Measurements from ENCODE around the gene RTL10.

Gene RTL10

DNA sequence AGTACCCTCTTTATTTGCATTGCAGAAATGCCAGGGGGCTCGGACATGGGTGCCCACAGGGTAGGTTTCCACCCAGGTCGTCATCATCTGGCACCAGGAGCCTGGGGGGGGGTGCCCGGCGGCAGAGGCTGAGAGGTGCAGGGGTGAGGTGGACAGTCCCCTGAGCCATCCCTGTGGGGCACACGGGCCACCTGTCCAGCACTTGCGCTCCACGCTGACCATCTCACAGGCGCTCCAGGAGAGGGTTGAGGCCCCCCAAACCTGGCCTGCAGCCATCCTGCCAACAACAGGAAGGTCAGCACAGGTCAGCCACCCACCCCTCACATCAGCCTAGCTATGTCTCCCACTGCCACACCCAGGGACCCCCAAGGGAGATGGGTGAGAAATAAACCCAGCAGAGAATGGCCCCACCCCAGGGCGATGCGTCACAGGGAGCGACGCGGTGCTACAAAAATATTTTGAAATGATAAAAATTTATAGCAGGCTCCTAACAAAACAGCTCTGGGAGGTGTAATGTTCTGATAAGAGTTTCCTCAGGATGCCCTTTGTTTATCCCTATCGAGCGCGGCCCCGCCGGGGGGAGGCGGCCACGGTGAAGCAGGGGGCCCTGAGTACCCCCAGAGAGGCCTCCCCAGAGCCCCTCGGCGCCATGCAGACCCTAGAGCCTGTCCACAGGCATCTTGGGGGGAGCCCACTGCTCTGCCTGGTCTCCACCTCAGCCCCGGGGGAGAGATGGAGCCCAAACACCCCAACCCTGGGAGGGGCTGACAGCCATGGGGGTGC, 21.0 kb upstream of the RTL10 start:
- peak; percentile 7 for DNase-seq

DNA sequence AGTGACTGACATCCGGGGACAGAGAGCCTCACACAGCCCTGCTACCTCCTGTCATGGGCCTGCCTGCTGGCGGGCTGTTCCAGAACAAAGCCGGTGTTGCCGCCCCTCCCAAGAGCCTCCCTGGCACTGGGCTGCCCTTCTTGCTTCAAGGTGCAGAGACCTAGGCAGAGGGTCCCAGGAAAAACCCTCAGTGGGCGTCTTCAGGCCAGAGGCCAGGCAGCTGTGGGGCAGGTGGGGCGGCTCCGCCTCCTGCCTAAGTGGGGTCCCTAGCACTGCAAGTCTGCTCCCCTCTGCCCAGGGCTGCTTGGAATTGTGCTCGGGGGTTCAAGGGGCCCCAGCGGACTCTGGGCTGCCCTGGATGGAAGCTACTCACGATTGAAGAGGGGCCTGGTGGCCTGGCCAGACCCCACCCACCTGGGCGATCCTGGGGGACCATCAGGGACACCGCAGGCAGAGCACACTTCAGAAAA, 20.4 kb upstream of the RTL10 start:
- DNase-seq, result peak; percentile 11

GRCh38 chr22:19874307-19875060, 19.8 kb upstream of the RTL10 start:
- peak; percentile 39 for DNase-seq

- DNase-seq, result peak; percentile 9
These were observed 19.3 kb upstream of the RTL10 start for GRCh38 chr22:19873960-19874306.

GRCh38 chr22:19873138-19873959, 18.7 kb upstream of the RTL10 start:
- DNase-seq, result peak; percentile 6

- DNase-seq, result peak; percentile 2
These were observed 18.1 kb upstream of the RTL10 start for GRCh38 chr22:19872779-19873137.

DNA sequence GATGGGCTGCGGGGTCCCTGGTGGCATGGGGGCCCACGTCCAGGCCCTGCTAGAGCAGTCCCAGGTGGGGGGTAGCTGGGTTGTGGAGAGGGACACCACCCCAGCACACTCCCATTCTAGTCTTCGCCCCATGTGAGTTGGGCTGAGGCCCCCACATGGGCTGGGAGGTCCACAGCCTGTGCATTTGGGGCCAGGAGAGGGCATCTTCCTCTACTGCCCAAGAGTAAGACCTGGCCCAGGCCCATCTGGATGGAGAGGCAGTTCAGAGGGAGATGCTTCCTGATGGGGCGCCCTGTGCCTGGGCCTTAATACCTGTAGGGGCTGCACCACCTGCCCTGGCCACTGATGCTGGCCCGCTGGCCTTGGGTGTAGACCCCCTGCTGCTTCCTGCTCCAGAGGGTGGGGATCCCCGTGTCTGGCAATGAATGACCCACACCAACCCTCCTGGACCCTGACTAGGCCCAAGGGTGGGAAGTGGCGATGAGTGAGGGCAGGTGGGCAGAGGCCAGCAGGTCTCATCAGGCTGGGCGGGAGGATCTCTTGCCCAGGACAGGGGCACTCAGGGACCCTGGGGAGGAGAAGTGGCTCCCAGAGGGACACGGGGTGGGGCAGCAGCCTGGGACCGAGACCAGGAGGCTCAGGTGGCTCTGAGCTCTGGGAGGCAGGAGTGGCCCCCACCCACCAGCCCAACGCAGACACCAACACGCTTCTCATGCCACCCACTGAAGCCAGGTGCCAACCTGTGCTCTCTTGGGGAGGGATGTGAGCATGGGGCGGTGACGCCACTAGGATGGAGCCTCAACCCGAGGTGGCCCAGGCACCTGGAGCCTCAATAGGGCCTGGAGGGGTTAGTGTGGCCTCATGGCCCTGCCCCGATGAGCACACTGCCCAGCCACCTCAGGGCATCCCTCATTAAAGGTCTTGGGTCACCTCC, 17.4 kb upstream of the RTL10 start:
- peak; percentile 7 for DNase-seq

DNA sequence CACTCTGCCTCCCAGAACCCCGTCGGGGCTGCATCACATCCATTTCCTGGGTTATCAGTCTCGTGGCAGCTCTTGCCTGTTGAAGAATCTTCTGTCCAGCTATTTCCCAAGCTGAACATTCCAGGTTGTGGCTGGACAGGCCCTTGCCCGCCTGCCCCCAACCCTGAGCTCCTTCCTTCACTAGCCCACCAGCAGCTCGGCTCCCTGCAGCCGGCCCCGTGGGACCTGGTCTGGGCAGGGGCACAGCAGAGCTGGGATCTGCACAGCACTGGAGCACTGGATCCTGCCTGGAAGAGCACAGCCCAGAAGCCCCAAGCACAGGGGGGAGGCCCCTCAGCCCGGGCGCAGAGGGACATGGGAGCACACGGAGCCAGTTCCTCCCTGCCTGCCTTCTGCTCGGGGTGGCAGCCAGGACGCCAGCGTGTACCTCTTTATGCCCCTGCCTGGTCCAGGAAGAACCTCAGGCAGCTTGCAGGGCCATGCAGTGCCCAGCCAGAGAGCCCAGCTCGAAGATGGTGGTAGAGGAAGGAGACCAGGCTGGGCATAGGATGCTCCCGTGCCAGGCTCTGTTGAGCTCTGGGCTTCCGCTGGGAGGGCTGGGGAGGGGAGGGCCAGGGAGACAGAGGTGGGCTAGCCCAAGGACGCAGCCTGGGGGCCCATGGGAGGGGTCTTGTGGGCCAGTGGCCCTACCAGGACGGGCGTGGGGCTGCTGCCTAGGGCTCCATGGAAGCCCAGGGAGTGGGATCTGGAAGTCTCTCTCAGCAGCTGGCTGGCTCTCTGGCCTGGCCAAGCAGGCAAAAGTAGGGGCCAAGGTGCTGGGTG, 16.6 kb upstream of the RTL10 start:
- DNase-seq, result peak; percentile 6

- peak; percentile 5 for DNase-seq
These were observed 15.7 kb upstream of the RTL10 start for GRCh38 chr22:19870153-19871022.

DNA sequence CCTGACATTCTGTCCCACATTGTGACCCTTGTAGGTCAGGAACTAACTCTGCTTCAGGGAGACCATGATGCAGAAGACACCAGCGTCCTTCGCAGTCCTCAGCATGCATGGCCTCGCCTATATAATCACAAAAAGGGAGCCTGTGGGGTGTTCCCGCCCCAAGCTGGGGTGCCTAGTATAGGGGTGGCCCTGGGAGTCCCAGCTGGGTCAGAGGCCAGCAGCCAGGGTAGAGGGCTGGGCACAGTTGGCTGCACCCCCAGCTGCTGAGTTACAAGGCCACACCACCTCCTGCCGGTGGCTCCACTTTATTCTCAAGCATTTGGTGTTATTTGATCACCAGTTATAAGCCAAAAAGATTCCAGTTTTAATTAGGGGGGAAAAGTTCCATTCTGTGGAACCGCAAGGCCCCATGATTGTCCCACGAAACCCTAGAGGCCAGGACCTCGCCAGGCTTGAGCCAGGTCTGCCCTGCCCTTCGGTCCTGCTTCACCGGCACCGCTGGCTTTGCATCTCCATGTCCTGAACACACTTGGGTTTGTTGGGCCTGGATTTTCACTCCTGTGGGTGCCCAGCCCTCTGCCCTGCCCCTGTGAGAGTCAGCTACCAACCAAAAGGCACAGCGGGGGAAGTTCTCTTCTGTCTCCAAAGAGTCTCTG, 15.0 kb upstream of the RTL10 start:
- peak; percentile 5 for DNase-seq

DNA sequence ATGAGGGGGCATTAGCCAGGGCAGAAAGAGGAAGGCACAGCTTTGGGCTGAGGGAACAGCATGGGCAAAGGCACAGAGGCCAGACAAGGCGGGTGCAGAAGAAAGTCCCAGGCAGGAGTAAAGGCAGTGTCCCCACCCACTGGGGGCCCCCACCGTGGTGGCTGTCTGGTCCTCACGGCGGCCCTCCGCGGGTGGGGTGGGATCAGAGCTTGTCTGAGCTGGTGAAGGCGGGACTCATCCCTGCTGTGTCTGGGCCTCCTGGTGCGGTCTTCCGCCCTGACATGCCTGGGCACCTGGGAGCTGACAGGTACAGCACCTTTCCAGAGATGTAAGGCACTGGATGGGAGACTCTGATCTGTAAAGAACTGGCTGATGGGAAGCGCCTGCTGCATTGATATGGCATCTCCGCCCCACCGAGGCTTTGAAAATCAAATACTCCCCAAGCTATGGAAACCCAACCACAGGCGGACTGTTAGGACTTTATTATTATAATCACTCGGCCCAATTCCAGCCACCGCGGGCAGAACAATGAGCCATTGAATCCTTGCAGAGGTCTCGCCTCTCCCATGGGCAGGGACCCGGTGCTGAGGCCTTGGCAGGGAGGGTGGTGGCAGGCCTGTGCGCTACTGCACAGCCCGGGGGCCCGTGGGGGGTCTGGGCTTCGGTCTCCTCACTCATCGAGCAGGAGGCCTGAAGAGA, 14.2 kb upstream of the RTL10 start:
- DNase-seq, result peak; percentile 8

GRCh38 chr22:19868333-19868732, 13.7 kb upstream of the RTL10 start:
- no peak for DNase-seq

DNA sequence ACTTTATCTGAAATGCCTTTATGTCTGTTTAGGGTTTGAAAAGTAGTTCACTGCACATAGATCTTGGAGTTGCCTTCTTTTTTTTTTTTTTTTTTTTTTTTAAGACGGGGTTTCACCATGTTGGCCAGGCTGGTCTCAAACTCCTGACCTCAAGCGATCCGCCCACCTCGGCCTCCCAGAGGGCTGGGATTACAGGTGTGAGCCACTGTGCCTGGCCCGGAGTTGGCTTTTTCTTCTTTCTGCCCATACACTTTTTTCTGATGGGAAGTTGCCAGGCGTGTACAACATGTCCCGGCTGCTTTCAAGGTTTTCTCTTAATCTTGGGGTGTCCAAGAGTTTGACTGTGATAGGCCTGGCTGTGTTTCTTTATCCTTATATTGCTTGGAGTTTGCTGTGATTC, 12.9 kb upstream of the RTL10 start:
- no peak for DNase-seq

DNA sequence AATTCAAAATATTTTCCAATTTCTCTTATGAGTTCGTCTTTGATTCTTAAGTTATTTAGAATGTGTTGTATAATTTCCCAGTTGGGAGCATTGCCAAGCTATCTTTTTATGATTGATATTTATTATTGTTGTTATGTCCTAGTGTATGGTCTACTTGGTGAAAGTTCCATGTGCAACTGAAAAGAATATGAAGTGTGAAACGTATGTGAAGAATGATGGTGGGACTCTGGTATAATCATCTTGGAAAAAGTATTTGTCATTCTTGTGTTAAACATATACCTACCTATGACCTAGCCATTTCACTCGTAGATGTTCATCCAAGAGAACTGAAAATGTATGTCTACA, 12.0 kb upstream of the RTL10 start:
- DNase-seq, result no peak

GRCh38 chr22:19865141-19865829, 10.6 kb upstream of the RTL10 start:
- no peak for DNase-seq

DNA sequence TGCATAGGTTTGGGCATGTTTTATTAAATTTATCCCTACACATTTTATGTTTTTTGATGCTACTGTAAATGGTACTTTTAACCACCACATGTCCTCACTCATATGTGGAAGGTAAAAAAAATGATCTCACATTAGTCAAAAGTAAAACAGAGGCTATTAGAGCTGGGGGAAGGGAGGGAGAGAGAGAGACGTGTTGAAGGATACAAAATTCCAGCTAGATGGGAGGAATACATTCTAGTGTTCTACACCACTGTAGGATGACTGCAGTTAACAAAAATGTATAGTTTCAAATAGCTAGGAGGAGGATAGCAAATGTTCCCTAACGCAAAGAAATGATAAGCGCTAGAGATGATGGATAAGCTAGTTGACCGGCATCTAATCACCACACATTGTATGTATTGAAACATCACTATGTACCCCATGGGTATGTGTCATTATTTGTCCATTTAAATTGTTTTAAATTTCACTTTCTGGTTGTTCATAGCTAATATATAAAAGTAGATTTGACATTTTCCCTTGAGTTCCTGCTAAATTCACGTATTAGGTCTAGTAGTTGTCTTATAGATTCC, 9.9 kb upstream of the RTL10 start:
- DNase-seq, result no peak

- no peak for DNase-seq
These were observed 8.9 kb upstream of the RTL10 start for GRCh38 chr22:19863571-19863970.

- DNase-seq, result no peak
These were observed 8.1 kb upstream of the RTL10 start for GRCh38 chr22:19862619-19863246.

Data from activated naive CD4-positive, alpha-beta T cell treated with anti-CD3 and anti-CD28 coated beads, Interleukin-2, amount 50 U/mL, for 16 hours (primary cell).